ENCODE results near the gene CHD6. TPM values are rescaled to one million over a fixed set of nuclear protein-coding genes. Genes with fewer than 3 reads are reported as not detected.

Gene CHD6
- total and polyA plus RNA-seq, 2 of the 13 experiments (the other 11 are each of a cell fraction or from before 2014, with no cell fraction given), result 14.4 to 52.0 TPM

GRCh38 chr20:41363601-41364000 lies 254.6 kb downstream of the CHD6 start:
- no TSS peak for BruUV-seq (replicated peaks)
- CTCF ChIA-PET (ENCODE audit: low intra/inter-chr PET ratio, low total read pairs), result no interaction called here
- Histone ChIP-seq H3K79me2 (ENCODE audit: insufficient read depth, low read length) (no peaks in the 10 kb centered on the region), H3K4me1 (ENCODE audit: insufficient read depth, low read length) (peaks cover 18% of the 10 kb centered on the region), H3K4me2 (ENCODE audit: low read depth, low read length) (no peak overlapping the region), H3K4me3 (replicated peaks in 1 of 3; ENCODE audit: insufficient read depth in 1 of 3, low read depth in 2 of 3, low read length in 3 of 3) (no peak overlapping the region), H3K36me3 (replicated peaks in 1 of 2; ENCODE audit: control insufficient read depth in 1 of 2, insufficient read depth in 2 of 2, low read length in 2 of 2) (no peaks in the 10 kb centered on the region), H3K27ac (ENCODE audit: extremely low read length, insufficient read depth, low read length) (no peak overlapping the region), H3K9me3 (ENCODE audit: low read length) (no peaks in the 10 kb centered on the region), H3K27me3 (ENCODE audit: control insufficient read depth in 1 of 2, insufficient read depth in 2 of 2, low read length in 2 of 2) (peaks cover 26 to 44% of the 10 kb centered on the region in 2 experiments), H3K9ac (ENCODE audit: insufficient read depth, low read depth, low read length) (no peak overlapping the region), H2AFZ (ENCODE audit: low read length) (no peak overlapping the region), H4K20me1 (ENCODE audit: insufficient read depth, low read length) (no peaks in the 10 kb centered on the region)
- FAIRE-seq (no peak), ATAC-seq (no peak), DNase-seq (ENCODE audit: low spot score) (no peak)
- 83% methylated on average over 4 of the region's 7 CpGs for WGBS (ENCODE audit: low lambda C conversion rate)
- TF ChIP-seq HES4 (CRISPR knock-in tag; IDR thresholded peaks at IDR 0.05; ENCODE audit: borderline replicate concordance), result 0 out of 2 replicates have a peak, but pooled peaks have one; percentile 39
- TF ChIP-seq ATM (IDR thresholded peaks at IDR 0.05; ENCODE audit: borderline replicate concordance), result no peak
- intact Hi-C loops (cut with micrococcal nuclease; ENCODE audit: unreplicated experiment), result no loop called here
- POLR2A ChIA-PET, result no interaction called here
- in situ Hi-C loops (cut with HindIII; ENCODE audit: extremely low pct_ligation_motif_present, low pct_unique_long_range_greater_than_20kb), result no loop called here

GRCh38 chr20:41362748-41363140 lies 255.4 kb downstream of the CHD6 start:
- no peak overlapping the region for H3K9ac ChIP-seq (ENCODE audit: insufficient read depth, low read depth, low read length)
- POLR2A ChIA-PET, result no interaction called here
- CTCF ChIA-PET (ENCODE audit: low intra/inter-chr PET ratio, low total read pairs), result no interaction called here
- in situ Hi-C loops (cut with HindIII; ENCODE audit: extremely low pct_ligation_motif_present, low pct_unique_long_range_greater_than_20kb) (no loop called here), intact Hi-C loops (cut with micrococcal nuclease; ENCODE audit: unreplicated experiment) (no loop called here)
- no peak overlapping the region for H3K4me3 ChIP-seq (replicated peaks in 1 of 3; ENCODE audit: insufficient read depth in 1 of 3, low read depth in 2 of 3, low read length in 3 of 3)
- 74% methylated on average over 5 of the region's 5 CpGs for WGBS (ENCODE audit: low lambda C conversion rate)
- H3K27ac ChIP-seq (ENCODE audit: extremely low read length, insufficient read depth, low read length), result no peak overlapping the region
- peaks cover 24 to 39% of the 10 kb centered on the region in 2 experiments for H3K27me3 ChIP-seq (ENCODE audit: control insufficient read depth in 1 of 2, insufficient read depth in 2 of 2, low read length in 2 of 2)
- H4K20me1 ChIP-seq (ENCODE audit: insufficient read depth, low read length), result no peaks in the 10 kb centered on the region
- peaks cover 26% of the 10 kb centered on the region for H3K4me1 ChIP-seq (ENCODE audit: insufficient read depth, low read length)
- DNase-seq (ENCODE audit: low spot score), result no peak
- no peaks in the 10 kb centered on the region for H3K9me3 ChIP-seq (ENCODE audit: low read length)
- H3K79me2 ChIP-seq (ENCODE audit: insufficient read depth, low read length), result no peaks in the 10 kb centered on the region
- H3K4me2 ChIP-seq (ENCODE audit: low read depth, low read length), result no peak overlapping the region
- no TSS peak for BruUV-seq (replicated peaks)
- no peak for ATAC-seq
- H3K36me3 ChIP-seq (replicated peaks in 1 of 2; ENCODE audit: control insufficient read depth in 1 of 2, insufficient read depth in 2 of 2, low read length in 2 of 2), result peaks cover 0 to 2% of the 10 kb centered on the region in 2 experiments; a peak in 1 of 5 replicates
- no peak for FAIRE-seq
- H2AFZ ChIP-seq (ENCODE audit: low read length), result no peak overlapping the region
- no peak for TF ChIP-seq ZMAT5 (CRISPR knock-in tag; IDR thresholded peaks at IDR 0.05; ENCODE audit: borderline replicate concordance, low read depth)
- TF ChIP-seq ZFP62 (CRISPR knock-in tag; IDR thresholded peaks at IDR 0.05), result no peak
- no peak for TF ChIP-seq HIVEP1 (CRISPR knock-in tag; IDR thresholded peaks at IDR 0.05)
- no peak for TF ChIP-seq RNF2 (conservative IDR thresholded peaks at IDR 0.05; ENCODE audit: low read depth)
- TF ChIP-seq TRIM22 (IDR thresholded peaks at IDR 0.05), result no peak
- no peak for TF ChIP-seq ZBTB8A (CRISPR knock-in tag; IDR thresholded peaks at IDR 0.05; ENCODE audit: borderline replicate concordance, low read depth)
- TF ChIP-seq DNMT3B (CRISPR knock-in tag; conservative IDR thresholded peaks at IDR 0.05), result no peak
- no peak for TF ChIP-seq TARDBP (CRISPR knock-in tag; IDR thresholded peaks at IDR 0.05)
- no peak for TF ChIP-seq HMG20B (CRISPR knock-in tag; conservative IDR thresholded peaks at IDR 0.05)
- TF ChIP-seq SUZ12 (IDR thresholded peaks at IDR 0.05; ENCODE audit: low read depth, low read length), result no peak
- no peak for TF ChIP-seq SMC3 (IDR thresholded peaks at IDR 0.05; ENCODE audit: low read length)
- TF ChIP-seq NFE2L1 (CRISPR knock-in tag; IDR thresholded peaks at IDR 0.05; ENCODE audit: borderline replicate concordance), result no peak
- TF ChIP-seq ZNF263 (CRISPR knock-in tag; IDR thresholded peaks at IDR 0.05), result no peak
- no peak for TF ChIP-seq IKZF4 (CRISPR knock-in tag; IDR thresholded peaks at IDR 0.05; ENCODE audit: borderline replicate concordance, low read depth, not compliant biosample characterization)
- no peak for TF ChIP-seq ZNF382 (CRISPR knock-in tag; IDR thresholded peaks at IDR 0.05; ENCODE audit: borderline replicate concordance)
- no peak for TF ChIP-seq HOMEZ (CRISPR knock-in tag; IDR thresholded peaks at IDR 0.05; ENCODE audit: low read depth)
- TF ChIP-seq ZNF720 (CRISPR knock-in tag; IDR thresholded peaks at IDR 0.05), result no peak

Measured in HepG2 (cell line).